ENCODE data around the gene MACROD2. TPM values are rescaled to one million over a fixed set of nuclear protein-coding genes. Genes with fewer than 3 reads are reported as not detected.

The MACROD2 gene
- total and polyA plus RNA-seq, 2 donors (not counting 1 experiment from before 2014, with no cell fraction given), result 5.3 to 6.7 TPM

DNA sequence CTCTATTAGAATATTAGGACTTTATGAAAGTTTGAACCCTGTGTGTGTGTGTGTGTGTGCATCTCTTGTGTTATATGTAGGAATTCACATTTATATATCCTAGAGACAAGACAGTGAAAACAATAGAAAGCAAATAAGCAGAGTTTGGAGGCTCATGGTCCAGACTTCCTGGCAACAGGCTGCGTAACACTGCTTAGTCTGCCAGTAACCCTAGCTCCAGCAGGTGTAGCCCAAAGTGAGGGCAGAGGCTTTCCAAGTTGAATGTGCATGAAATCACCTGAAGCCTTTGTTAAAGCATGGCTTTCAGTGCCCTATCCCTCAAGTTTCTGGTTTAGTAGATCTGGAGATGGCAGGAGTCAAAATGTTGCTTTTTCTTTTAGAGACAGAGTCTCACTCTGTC is 2008.0 kb downstream of the MACROD2 start:
- POLR2A ChIA-PET, result interaction anchor here (0.6 kb wide), 2 partner anchors 17 to 122 kb away, joined by 3 to 4 read pairs; no protein-coding TSS in a partner anchor
- H3K27ac Mint-ChIP-seq, result peak overlapping the region; percentile 24
- no peaks in the 10 kb centered on the region for H3K79me2 ChIP-seq (ENCODE audit: control insufficient read depth, insufficient read depth, low read length)

DNA sequence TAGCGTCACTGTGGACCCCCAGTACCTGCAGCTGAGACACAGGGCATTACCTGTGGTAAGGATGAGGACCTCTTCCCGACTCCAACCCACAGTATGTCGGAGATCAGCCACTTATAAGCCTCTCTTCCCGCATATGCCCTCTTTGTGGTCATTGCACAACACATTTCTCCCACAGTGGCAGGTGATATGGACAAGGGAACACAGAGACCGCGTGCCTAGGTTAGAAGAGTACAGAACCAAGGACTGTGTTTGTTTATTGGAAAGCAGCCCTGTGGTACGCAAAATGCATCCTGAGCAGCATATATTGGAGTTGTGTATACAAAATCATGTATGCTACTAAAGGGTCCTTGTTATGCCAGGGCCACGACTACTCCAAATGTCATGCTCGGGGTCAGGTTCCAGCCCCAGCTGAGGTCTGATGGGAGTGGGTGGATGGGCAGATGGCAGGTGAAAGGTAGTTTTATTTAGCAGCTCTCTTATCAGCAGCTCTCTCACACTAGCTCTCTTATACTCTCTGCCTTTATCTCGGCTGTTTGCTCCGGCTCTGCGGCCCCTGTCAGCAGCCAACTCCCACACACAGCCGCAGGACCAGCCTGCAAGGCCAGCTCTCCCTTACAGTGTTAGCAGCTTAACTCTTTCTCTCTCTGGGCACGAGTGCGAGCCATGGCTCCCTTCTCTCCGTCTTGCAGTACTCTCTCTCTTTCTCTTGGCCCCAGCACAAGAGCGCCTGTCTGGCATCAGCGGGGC is 2009.0 kb downstream of the MACROD2 start:
- Histone ChIP-seq H3K79me2 (ENCODE audit: control insufficient read depth, insufficient read depth, low read length) (no peaks in the 10 kb centered on the region), H3K4me2 (replicated peaks; ENCODE audit: low read depth, low read length, poor library complexity, severe bottlenecking) (no peak overlapping the region), H2AFZ (ENCODE audit: insufficient read depth, low read depth, low read length, poor library complexity, severe bottlenecking) (no peak overlapping the region), H3K4me1 (ENCODE audit: control insufficient read depth in 2 of 2, insufficient read depth in 2 of 2, low read length in 2 of 2) (peaks cover 0 to 9% of the 10 kb centered on the region in 2 donors), H3K27me3 (replicated peaks in 1 of 4; ENCODE audit: control extremely low read depth in 1 of 4, control insufficient read depth in 3 of 4, insufficient read depth in 4 of 4, low read length in 3 of 4) (no peaks in the 10 kb centered on the region), H3K36me3 (replicated peaks in 1 of 2; ENCODE audit: control extremely low read depth in 1 of 2, control insufficient read depth in 1 of 2, extremely low read depth in 1 of 2, insufficient read depth in 2 of 2, low read length in 1 of 2) (peaks cover 0 to 9% of the 10 kb centered on the region in 2 experiments), H3K9ac (ENCODE audit: low read length) (no peak overlapping the region), H4K20me1 (ENCODE audit: control insufficient read depth, insufficient read depth, low read length, poor library complexity, severe bottlenecking) (no peaks in the 10 kb centered on the region), H3K27ac (ENCODE audit: low read length in 2 of 2) (no peak overlapping the region), H3K9me3 (ENCODE audit: control extremely low read depth in 1 of 3, control insufficient read depth in 2 of 3, insufficient read depth in 1 of 3, low read length in 2 of 3) (no peaks in the 10 kb centered on the region), H3K4me3 (ENCODE audit: control extremely low read depth in 1 of 5, extremely low read depth in 1 of 5, insufficient read depth in 1 of 5, low read depth in 2 of 5, low read length in 4 of 5) (no peak overlapping the region)
- Mint-ChIP-seq H3K4me1 (peaks cover 18% of the 10 kb centered on the region), H3K27ac (no peak overlapping the region), H3K27me3 (no peaks in the 10 kb centered on the region), H3K4me3 (no peak overlapping the region), H3K9me3 (ENCODE audit: insufficient read depth) (peaks cover 2% of the 10 kb centered on the region)
- WGBS (ENCODE audit: insufficient coverage), result 94% methylated on average over 8 of the region's 18 CpGs
- ChIA-PET POLR2A (no interaction called here), CTCF (no interaction called here)
- no peak for ATAC-seq (ENCODE audit: low read depth)
- no peak for TF ChIP-seq EZH2 (IDR thresholded peaks at IDR 0.05; ENCODE audit: borderline replicate concordance, insufficient read depth, low read depth, low read length, poor library complexity, severe bottlenecking)
- TF ChIP-seq, protein P1, sequence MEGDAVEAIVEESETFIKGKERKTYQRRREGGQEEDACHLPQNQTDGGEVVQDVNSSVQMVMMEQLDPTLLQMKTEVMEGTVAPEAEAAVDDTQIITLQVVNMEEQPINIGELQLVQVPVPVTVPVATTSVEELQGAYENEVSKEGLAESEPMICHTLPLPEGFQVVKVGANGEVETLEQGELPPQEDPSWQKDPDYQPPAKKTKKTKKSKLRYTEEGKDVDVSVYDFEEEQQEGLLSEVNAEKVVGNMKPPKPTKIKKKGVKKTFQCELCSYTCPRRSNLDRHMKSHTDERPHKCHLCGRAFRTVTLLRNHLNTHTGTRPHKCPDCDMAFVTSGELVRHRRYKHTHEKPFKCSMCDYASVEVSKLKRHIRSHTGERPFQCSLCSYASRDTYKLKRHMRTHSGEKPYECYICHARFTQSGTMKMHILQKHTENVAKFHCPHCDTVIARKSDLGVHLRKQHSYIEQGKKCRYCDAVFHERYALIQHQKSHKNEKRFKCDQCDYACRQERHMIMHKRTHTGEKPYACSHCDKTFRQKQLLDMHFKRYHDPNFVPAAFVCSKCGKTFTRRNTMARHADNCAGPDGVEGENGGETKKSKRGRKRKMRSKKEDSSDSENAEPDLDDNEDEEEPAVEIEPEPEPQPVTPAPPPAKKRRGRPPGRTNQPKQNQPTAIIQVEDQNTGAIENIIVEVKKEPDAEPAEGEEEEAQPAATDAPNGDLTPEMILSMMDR (IDR thresholded peaks at IDR 0.05), result no peak
- DNase-seq, result no peak
- intact Hi-C loops (cut with micrococcal nuclease), result no loop called here

More for the DNA sequence above, 2008.0 kb downstream of the MACROD2 start:
- Mint-ChIP-seq H3K9me3 (ENCODE audit: insufficient read depth) (peaks cover 2% of the 10 kb centered on the region), H3K27me3 (no peaks in the 10 kb centered on the region), H3K4me3 (no peak overlapping the region), H3K4me1 (peaks cover 18% of the 10 kb centered on the region)
- H3K36me3 ChIP-seq (replicated peaks in 1 of 2; ENCODE audit: control extremely low read depth in 1 of 2, control insufficient read depth in 1 of 2, extremely low read depth in 1 of 2, insufficient read depth in 2 of 2, low read length in 1 of 2), result peaks cover 0 to 9% of the 10 kb centered on the region in 2 experiments
- no peaks in the 10 kb centered on the region for H3K27me3 ChIP-seq (replicated peaks in 1 of 4; ENCODE audit: control extremely low read depth in 1 of 4, control insufficient read depth in 3 of 4, insufficient read depth in 4 of 4, low read length in 3 of 4)
- H3K4me3 ChIP-seq (ENCODE audit: control extremely low read depth in 1 of 5, extremely low read depth in 1 of 5, insufficient read depth in 1 of 5, low read depth in 2 of 5, low read length in 4 of 5), result no peak overlapping the region
- no peaks in the 10 kb centered on the region for H4K20me1 ChIP-seq (ENCODE audit: control insufficient read depth, insufficient read depth, low read length, poor library complexity, severe bottlenecking)
- H3K4me2 ChIP-seq (replicated peaks; ENCODE audit: low read depth, low read length, poor library complexity, severe bottlenecking), result no peak overlapping the region
- H3K27ac ChIP-seq (ENCODE audit: low read length in 2 of 2), result no peak overlapping the region
- peaks cover 0 to 4% (median 0%) of the 10 kb centered on the region in 3 donors for H3K9me3 ChIP-seq (ENCODE audit: control extremely low read depth in 1 of 3, control insufficient read depth in 2 of 3, insufficient read depth in 1 of 3, low read length in 2 of 3)
- 100% methylated on average over 1 of the region's 1 CpG for WGBS (ENCODE audit: insufficient coverage)
- no peak for TF ChIP-seq EZH2 (IDR thresholded peaks at IDR 0.05; ENCODE audit: borderline replicate concordance, insufficient read depth, low read depth, low read length, poor library complexity, severe bottlenecking)
- TF ChIP-seq, protein P1 (IDR thresholded peaks at IDR 0.05), result no peak
- H3K9ac ChIP-seq (ENCODE audit: low read length), result no peak overlapping the region
- CTCF ChIA-PET, result no interaction called here
- peaks cover 0 to 9% of the 10 kb centered on the region in 2 donors for H3K4me1 ChIP-seq (ENCODE audit: control insufficient read depth in 2 of 2, insufficient read depth in 2 of 2, low read length in 2 of 2)
- DNase-seq, result no peak
- intact Hi-C loops (cut with micrococcal nuclease), result no loop called here
- no peak for ATAC-seq (ENCODE audit: low read depth)
- no peak overlapping the region for H2AFZ ChIP-seq (ENCODE audit: insufficient read depth, low read depth, low read length, poor library complexity, severe bottlenecking)
